CD4-positive, alpha-beta T cell treated with Interleukin-6 at 100 ng/mL for 8 hours (primary cell): ENCODE data around the gene ZNF341.
"Not testable (repeated sequence)": the region's sequence is repeated elsewhere in the genome, so short reads cannot be mapped to it uniquely, and the experiment has no call there.

Source experiments
- DNase-seq: peaks from one replicate; pipeline ENCODE4 v3.0.0-alpha.2; 2020; ENCODE audit warnings: mixed read lengths, low spot score

The ZNF341 gene

GRCh38 chr20:33731693-33732165, at the start of gene ZNF341:
Gene ZNF341 (plus strand): TSS chr20:33731996. CDS start chr20:33732022, 26 bp downstream.
- peak; percentile 88 for DNase-seq

- DNase-seq, result no peak
These were observed 47.1 kb upstream of the ZNF341 start for GRCh38 chr20:33684533-33685327.

- DNase-seq, result no peak
These were observed 46.3 kb upstream of the ZNF341 start for GRCh38 chr20:33685328-33686099.

- DNase-seq, result peak; percentile 94
These were observed 45.5 kb upstream of the ZNF341 start, which contains the start of gene E2F1 for GRCh38 chr20:33686100-33686983. Gene E2F1 (minus strand): TSS chr20:33686385. CDS start chr20:33686264, 121 bp downstream.

- no peak for DNase-seq
These were observed 44.8 kb upstream of the ZNF341 start for GRCh38 chr20:33686984-33687366.

- DNase-seq, result no peak
These were observed 44.4 kb upstream of the ZNF341 start for GRCh38 chr20:33687370-33687915.

- no peak for DNase-seq
These were observed 43.5 kb upstream of the ZNF341 start for GRCh38 chr20:33687993-33688937.

GRCh38 chr20:33688938-33689424, 42.8 kb upstream of the ZNF341 start:
- no peak for DNase-seq

- no peak for DNase-seq
These were observed 42.3 kb upstream of the ZNF341 start for GRCh38 chr20:33689493-33689892.

- DNase-seq, result peak; percentile 69
These were observed 41.8 kb upstream of the ZNF341 start for GRCh38 chr20:33689973-33690372.

GRCh38 chr20:33693289-33693688, 38.5 kb upstream of the ZNF341 start:
- no peak for DNase-seq

- no peak for DNase-seq
These were observed 37.8 kb upstream of the ZNF341 start for GRCh38 chr20:33693741-33694638.

GRCh38 chr20:33694639-33695012, 37.2 kb upstream of the ZNF341 start:
- no peak for DNase-seq

- DNase-seq, result no peak
These were observed 35.3 kb upstream of the ZNF341 start for GRCh38 chr20:33696448-33696847.

GRCh38 chr20:33697129-33697528, 34.7 kb upstream of the ZNF341 start:
- no peak for DNase-seq

GRCh38 chr20:33698966-33699365, 32.8 kb upstream of the ZNF341 start:
- DNase-seq, result not testable (repeated sequence)

- not testable (repeated sequence) for DNase-seq
These were observed 30.9 kb upstream of the ZNF341 start for GRCh38 chr20:33700696-33701441.

- DNase-seq, result no peak
These were observed 30.0 kb upstream of the ZNF341 start for GRCh38 chr20:33701629-33702450.
